Activated naive CD4-positive, alpha-beta T cell treated with anti-CD3 and anti-CD28 coated beads, Interleukin-2, amount 50 U/mL, for 72 hours (primary cell): ENCODE results near the gene AIG1. TPM values are rescaled to one million over a fixed set of nuclear protein-coding genes. Genes with fewer than 3 reads are reported as not detected.

Experiments used
- ATAC-seq, 2 donors: fragments of 150-1000 bp; cut with Tn5 transposase; 2 replicates each; pipeline ENCODE4 v1.10.0; 2021; ENCODE audit warnings: mild to moderate bottlenecking in 2 of 2, moderate library complexity in 2 of 2
- DNase-seq, 2 donors: peaks; one replicate each; pipeline ENCODE4 v3.0.0; 2021 to 2022; ENCODE audit warnings: low spot score in 2 of 2
- H3K27ac Mint-ChIP-seq, 2 donors: one replicate each; pipeline ENCODE4 v1.8.0; 2022; ENCODE audit warnings: mild to moderate bottlenecking in 2 of 2, mixed read lengths in 2 of 2
- H3K36me3 Mint-ChIP-seq, 2 donors: one replicate each; pipeline ENCODE4 v1.8.0; 2022; ENCODE audit warnings: mixed read lengths in 2 of 2
- H3K9me3 Mint-ChIP-seq, 2 donors: one replicate each; pipeline ENCODE4 v1.8.0; 2022; ENCODE audit warnings: mixed read lengths in 2 of 2
- total RNA-seq, 2 donors: library from RNA; stranded (reverse); gene quantifications; one replicate each; pipeline ENCODE4 v1.2.3, GENCODE V29; 2022

The AIG1 gene
- total RNA-seq, 2 donors from 2014 or later: 15.5 to 34.8 TPM

DNA sequence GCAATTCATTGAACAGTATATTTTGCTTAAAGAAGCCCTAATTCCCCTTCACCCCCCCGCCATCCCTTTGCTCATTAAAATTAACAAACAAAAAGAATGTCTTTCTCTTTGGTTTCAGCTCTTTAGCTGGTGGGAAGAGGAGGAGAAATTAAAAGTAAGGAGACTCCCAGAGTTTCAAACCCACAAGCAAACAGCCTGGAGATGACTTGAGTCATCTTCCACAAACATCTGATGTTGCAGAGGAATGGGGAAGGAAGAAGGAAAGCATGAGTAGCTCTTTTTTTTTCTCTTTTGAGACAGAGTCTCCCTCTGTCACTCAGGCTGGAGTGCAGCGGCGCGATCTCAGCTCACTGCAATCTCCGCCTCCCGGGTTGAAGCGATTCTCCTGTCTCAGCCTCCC is 200.2 kb downstream of the AIG1 start:
- H3K36me3 Mint-ChIP-seq: peaks cover 7 to 12% of the 10 kb centered on the region in 2 donors
- H3K27ac Mint-ChIP-seq: no peak overlapping the region
- peaks cover 6% of the 10 kb centered on the region in 2 donors for H3K9me3 Mint-ChIP-seq
- DNase-seq: no peak
- no peak for ATAC-seq

GRCh38 chr6:143261899-143262436 is 201.3 kb downstream of the AIG1 start:
- ATAC-seq (no peak), DNase-seq (no peak)
- peaks cover 7 to 12% of the 10 kb centered on the region in 2 donors for H3K36me3 Mint-ChIP-seq
- H3K9me3 Mint-ChIP-seq: peaks cover 6% of the 10 kb centered on the region in 2 donors
- H3K27ac Mint-ChIP-seq: no peak overlapping the region

DNA sequence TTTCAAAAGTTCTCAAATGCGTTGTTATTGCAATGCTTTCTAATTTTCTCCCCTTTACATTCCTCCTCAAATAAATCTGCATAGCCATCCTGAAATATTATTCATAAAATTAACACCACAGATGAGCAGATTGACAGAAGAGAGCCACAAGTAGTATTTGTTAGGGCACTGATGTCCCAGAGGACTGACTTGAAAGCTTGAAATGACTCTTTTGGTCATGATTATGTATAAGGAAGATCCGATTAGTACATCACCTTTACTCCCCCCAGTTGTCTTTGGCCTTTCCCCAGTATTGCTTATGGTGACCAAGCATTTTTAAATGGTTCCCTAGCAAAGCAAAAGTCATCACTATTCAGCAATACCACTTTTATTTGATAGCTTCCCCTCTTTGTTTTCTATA is 202.2 kb downstream of the AIG1 start:
- H3K9me3 Mint-ChIP-seq: peaks cover 6% of the 10 kb centered on the region in 2 donors
- DNase-seq (no peak), ATAC-seq (no peak)
- no peak overlapping the region for H3K27ac Mint-ChIP-seq
- peaks cover 7 to 12% of the 10 kb centered on the region in 2 donors for H3K36me3 Mint-ChIP-seq

DNA sequence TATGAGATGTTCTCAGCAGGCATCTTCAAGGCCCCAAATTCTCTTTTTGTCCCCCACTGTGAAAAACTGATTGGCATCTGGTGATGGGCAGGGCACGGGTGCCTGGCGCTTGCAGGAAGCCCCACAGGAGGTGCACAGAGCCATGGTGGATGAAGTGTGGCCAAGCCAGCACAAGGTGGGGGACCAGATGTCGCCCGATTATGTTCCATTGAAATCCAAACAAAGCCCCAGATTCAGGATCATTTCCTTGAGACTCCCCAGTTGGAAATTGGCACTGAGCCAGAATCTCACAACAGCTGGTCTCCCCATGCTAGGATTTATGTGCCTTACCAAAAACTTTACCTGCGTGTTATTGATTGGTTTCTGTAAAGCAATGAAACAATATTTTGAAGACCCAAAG is 203.7 kb downstream of the AIG1 start:
- Mint-ChIP-seq H3K36me3 (peaks cover 2 to 7% of the 10 kb centered on the region in 2 donors), H3K27ac (no peak overlapping the region), H3K9me3 (peaks cover under 1 to 2% of the 10 kb centered on the region in 2 donors)
- no peak for DNase-seq
- ATAC-seq: no peak

DNA sequence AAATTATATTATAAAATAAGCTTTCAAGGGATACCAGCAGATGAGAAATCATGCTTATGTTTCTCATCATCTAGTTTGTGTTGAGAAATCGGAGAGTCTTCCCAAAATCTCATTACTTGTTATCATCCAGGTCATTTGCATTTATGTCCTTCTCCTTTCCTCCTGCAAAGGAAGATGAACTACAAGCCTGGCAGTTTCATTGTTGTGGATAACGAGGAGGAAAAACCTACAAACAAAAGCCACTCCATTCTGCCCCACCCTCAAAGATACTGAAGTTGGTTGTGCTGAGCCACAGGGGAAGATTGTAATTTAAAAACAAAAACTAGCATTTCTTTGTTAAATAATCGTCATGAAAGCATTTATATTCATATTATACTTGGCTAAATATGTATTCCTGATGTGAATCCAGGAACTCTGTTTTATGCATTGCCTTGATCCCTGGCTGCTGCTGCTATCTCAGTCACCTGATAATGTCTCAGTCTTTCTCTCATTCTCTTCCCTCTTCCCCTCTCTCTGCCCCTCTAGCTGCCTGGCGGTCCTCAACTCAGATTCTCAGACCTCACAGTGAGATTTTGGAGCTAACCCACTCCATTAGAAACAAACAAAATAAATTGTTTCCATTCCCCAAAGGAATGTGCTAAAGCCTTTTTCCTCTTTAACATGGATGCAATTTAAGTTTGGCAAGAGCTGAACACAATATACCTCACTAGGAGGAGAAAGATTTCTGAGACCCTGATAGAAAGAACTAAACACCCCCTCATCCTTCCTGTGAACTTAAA is 204.5 kb downstream of the AIG1 start:
- ATAC-seq (no peak), DNase-seq (no peak)
- Mint-ChIP-seq H3K27ac (no peak overlapping the region), H3K9me3 (no peaks in the 10 kb centered on the region), H3K36me3 (no peaks in the 10 kb centered on the region)

DNA sequence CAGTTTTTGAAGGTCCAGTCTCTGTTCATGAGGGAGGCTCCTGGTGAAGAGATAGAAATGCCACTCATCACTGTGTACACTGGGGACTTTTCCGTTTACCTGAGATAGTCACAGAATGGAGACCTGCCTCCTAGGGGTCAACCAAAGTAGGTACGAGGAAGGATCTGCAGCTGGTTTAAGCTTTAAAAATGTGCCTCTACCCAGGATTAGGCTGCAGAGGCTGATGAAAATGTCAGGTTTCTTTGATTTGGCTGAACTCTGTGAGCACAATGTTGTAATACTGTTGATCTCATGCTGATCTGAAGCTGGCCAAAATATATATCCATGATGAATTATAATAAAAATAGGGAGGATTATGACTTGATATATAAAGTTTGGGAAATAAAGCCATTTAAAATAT is 207.1 kb downstream of the AIG1 start:
- ATAC-seq: no peak
- Mint-ChIP-seq H3K27ac (no peak overlapping the region), H3K36me3 (peaks cover 5 to 7% of the 10 kb centered on the region in 2 donors), H3K9me3 (peaks cover 0 to 5% of the 10 kb centered on the region in 2 donors)
- DNase-seq: no peak

DNA sequence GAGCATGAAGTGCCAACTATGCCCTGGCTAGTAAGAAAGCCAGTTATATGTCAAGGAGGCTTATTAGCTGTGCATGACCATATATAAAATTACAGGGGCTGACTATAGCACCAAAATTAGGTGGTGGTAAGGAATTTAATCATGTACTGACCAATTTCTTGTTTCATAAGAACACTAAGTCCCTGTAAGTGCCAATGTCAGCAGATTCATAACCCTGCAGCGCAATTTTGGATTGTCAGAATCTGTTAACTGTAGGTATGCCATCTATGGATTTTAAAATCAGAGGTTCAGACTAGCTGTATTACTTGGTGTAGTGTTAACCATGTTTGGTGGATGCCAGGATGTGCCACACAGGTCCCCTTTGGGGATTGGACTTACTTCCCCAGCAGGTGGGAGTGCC is 207.8 kb downstream of the AIG1 start:
- peaks cover 3 to 5% of the 10 kb centered on the region in 2 donors for H3K9me3 Mint-ChIP-seq
- no peak overlapping the region for H3K27ac Mint-ChIP-seq
- ATAC-seq (no peak), DNase-seq (no peak)
- peaks cover 8 to 11% of the 10 kb centered on the region in 2 donors for H3K36me3 Mint-ChIP-seq

GRCh38 chr6:143270026-143270425 is 209.3 kb downstream of the AIG1 start:
- DNase-seq (no peak), ATAC-seq (no peak)
- H3K36me3 Mint-ChIP-seq: peaks cover 9 to 18% of the 10 kb centered on the region in 2 donors
- H3K27ac Mint-ChIP-seq: no peak overlapping the region
- H3K9me3 Mint-ChIP-seq: peaks cover 3 to 12% of the 10 kb centered on the region in 2 donors

GRCh38 chr6:143271024-143271423 is 210.3 kb downstream of the AIG1 start:
- Mint-ChIP-seq H3K9me3 (peaks cover 3 to 12% of the 10 kb centered on the region in 2 donors), H3K27ac (no peak overlapping the region), H3K36me3 (peaks cover 9 to 18% of the 10 kb centered on the region in 2 donors)
- no peak for DNase-seq
- ATAC-seq: no peak

DNA sequence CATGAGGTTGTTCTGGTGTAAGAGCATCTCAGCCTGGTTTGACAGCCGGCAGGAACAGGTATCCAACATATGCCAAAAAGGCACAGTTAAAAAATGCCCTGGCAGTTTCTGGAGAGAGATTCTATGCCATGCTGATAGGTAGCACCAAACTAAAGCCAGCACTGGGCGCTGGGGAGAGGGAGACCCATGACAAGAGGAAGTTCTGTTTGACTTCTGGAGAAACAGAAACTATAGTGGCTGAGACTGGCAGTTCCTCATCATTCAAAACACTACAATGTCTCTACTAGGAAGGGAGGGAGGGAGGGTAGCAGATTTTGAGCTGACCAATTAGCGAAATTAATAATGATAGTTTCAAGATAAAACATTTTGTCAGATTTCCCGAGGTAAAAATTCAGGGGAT is 215.7 kb downstream of the AIG1 start:
- no peak for ATAC-seq
- Mint-ChIP-seq H3K36me3 (peaks cover 9 to 18% of the 10 kb centered on the region in 2 donors), H3K9me3 (peaks cover 3 to 12% of the 10 kb centered on the region in 2 donors), H3K27ac (no peak overlapping the region)
- no peak for DNase-seq

- no peak overlapping the region for H3K27ac Mint-ChIP-seq
- H3K9me3 Mint-ChIP-seq: peaks cover 0 to 1% of the 10 kb centered on the region in 2 donors
- ATAC-seq (peak in 1 of 2 donors; percentile 40), DNase-seq (no peak)
- H3K36me3 Mint-ChIP-seq: no peaks in the 10 kb centered on the region
Measured at GRCh38 chr6:143279385-143279784, 218.7 kb downstream of the AIG1 start.

- no peaks in the 10 kb centered on the region for H3K9me3 Mint-ChIP-seq
Measured at GRCh38 chr6:143283887-143284645, 223.4 kb downstream of the AIG1 start.

GRCh38 chr6:143286251-143286795 is 225.6 kb downstream of the AIG1 start:
- no peak for ATAC-seq

More at GRCh38 chr6:143283887-143284645, 223.4 kb downstream of the AIG1 start:
- ATAC-seq (no peak), DNase-seq (no peak)
- Mint-ChIP-seq H3K36me3 (no peaks in the 10 kb centered on the region), H3K27ac (no peak overlapping the region)

DNA sequence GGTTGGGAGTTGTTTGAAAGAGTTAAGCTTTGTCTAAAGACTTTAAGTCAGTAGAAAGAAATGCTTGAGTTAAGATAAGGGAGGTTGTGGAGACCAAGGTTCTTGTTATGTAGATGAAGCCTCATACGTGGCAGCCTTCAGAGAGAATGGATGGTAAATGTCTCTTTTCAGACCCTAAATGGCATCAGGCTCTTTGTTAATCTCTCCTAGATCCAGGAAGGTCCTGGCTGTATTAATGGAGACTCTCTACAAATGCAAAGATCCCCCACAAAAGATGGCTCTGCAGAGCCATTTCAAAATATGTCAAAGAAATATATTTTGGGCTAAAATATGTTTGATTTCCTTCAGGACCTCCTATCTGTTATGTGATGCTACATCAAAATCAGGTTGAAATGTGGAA is 228.2 kb downstream of the AIG1 start:
- H3K27ac Mint-ChIP-seq: no peak overlapping the region
- no peaks in the 10 kb centered on the region for H3K9me3 Mint-ChIP-seq
- DNase-seq (no peak), ATAC-seq (no peak)
- H3K36me3 Mint-ChIP-seq: no peaks in the 10 kb centered on the region

More at GRCh38 chr6:143286251-143286795, 225.6 kb downstream of the AIG1 start:
- Mint-ChIP-seq H3K27ac (no peak overlapping the region), H3K9me3 (no peaks in the 10 kb centered on the region), H3K36me3 (no peaks in the 10 kb centered on the region)
- no peak for DNase-seq

- no peak for ATAC-seq
Measured at GRCh38 chr6:143290206-143290605, 229.5 kb downstream of the AIG1 start.

DNA sequence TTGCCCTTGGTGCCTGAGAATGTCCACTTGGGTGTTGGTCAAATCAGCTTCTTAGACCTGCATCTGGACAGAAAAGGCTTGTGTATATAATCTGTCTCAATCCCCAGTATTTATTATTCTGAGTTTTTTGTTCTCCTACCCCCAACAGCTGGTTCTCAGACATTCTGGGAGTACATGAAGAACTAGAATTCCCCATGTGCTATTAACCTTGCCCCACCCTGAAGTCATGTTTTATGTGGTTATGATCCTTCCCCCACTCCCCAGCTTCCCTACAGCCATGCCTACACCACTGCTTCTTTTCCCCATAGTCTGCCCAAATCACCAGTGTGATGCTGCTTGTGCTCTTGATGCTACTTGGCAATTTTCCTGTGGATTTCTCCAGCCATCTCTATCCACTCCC is 232.8 kb downstream of the AIG1 start:
- Mint-ChIP-seq H3K27ac (no peak overlapping the region), H3K36me3 (no peaks in the 10 kb centered on the region), H3K9me3 (no peaks in the 10 kb centered on the region)
- ATAC-seq: no peak
- no peak for DNase-seq

More at GRCh38 chr6:143290206-143290605, 229.5 kb downstream of the AIG1 start:
- Mint-ChIP-seq H3K27ac (no peak overlapping the region), H3K9me3 (no peaks in the 10 kb centered on the region), H3K36me3 (no peaks in the 10 kb centered on the region)
- no peak for DNase-seq
